ENCODE data around the gene CYFIP1.

- TF ChIP-seq CTCF (IDR thresholded peaks at IDR 0.05; ENCODE audit: insufficient read depth, low read length) (no peak), POLR2AphosphoS5 (IDR thresholded peaks at IDR 0.05; ENCODE audit: low read depth) (no peak), REST (IDR thresholded peaks at IDR 0.05; ENCODE audit: insufficient replicate concordance, low read depth) (no peak), GABPA (IDR thresholded peaks at IDR 0.05; ENCODE audit: low read depth) (no peak)
These were observed 108.6 kb downstream of the CYFIP1 start for GRCh38 chr15:22871481-22872086.

Measured in HL-60 (cell line).